Measurements from ENCODE around the gene NPR2. TPM values are rescaled to one million over a fixed set of nuclear protein-coding genes. Genes with fewer than 3 reads are reported as not detected.

NPR2 gene
- total and polyA plus RNA-seq, 2 donors (not counting 3 experiments of a cell fraction or from before 2014, with no cell fraction given): 16.4 to 25.6 TPM

GRCh38 chr9:35841645-35841900 lies 50.2 kb downstream of the NPR2 start:
- Histone ChIP-seq H3K79me2 (ENCODE audit: control insufficient read depth, insufficient read depth, low read length) (no peaks in the 10 kb centered on the region), H3K9me1 (replicated peaks; ENCODE audit: control insufficient read depth, extremely low read depth, insufficient read depth, low read length) (no peaks in the 10 kb centered on the region), H3K4me3 (replicated peaks in 1 of 3; ENCODE audit: insufficient read depth in 1 of 3, low read depth in 1 of 3, low read length in 3 of 3) (no peak overlapping the region), H4K20me1 (replicated peaks; ENCODE audit: control insufficient read depth, extremely low read depth, insufficient read depth, low read length) (no peaks in the 10 kb centered on the region), H3K9me3 (replicated peaks; ENCODE audit: control insufficient read depth, insufficient read depth, low read length) (no peaks in the 10 kb centered on the region), H3K27me3 (ENCODE audit: control insufficient read depth in 2 of 2, insufficient read depth in 2 of 2, low read length in 2 of 2) (peaks cover 0 to 18% of the 10 kb centered on the region in 2 experiments), H2AFZ (ENCODE audit: low read depth, low read length) (no peak overlapping the region), H3K9ac (replicated peaks; ENCODE audit: extremely low read depth, insufficient read depth, low read length) (no peak overlapping the region), H3K27ac (ENCODE audit: insufficient read depth, low read depth, low read length) (no peak overlapping the region), H3K4me2 (ENCODE audit: insufficient read depth, low read length) (no peak overlapping the region), H3K4me1 (ENCODE audit: control insufficient read depth, extremely low read depth, insufficient read depth, low read length) (peaks cover 16% of the 10 kb centered on the region), H3K36me3 (ENCODE audit: control insufficient read depth in 2 of 2, extremely low read depth in 1 of 2, insufficient read depth in 2 of 2, low read length in 2 of 2) (no peaks in the 10 kb centered on the region)
- no peak for DNase-seq (ENCODE audit: low read depth, low spot score)
- dilution Hi-C loops (cut with MboI; ENCODE audit: extremely low pct_ligation_motif_present, low sequenced_read_pairs): no loop called here
- intact Hi-C loops (cut with micrococcal nuclease): no loop called here
- ChIA-PET CTCF (interaction anchor here (0.7 to 2.7 kb wide), 4 partner anchors 12 to 41 kb away, joined by 3 to 10 read pairs (median 6); partner anchors contain the start of gene TMEM8B), POLR2A (no interaction called here)
- TF ChIP-seq, protein P1, sequence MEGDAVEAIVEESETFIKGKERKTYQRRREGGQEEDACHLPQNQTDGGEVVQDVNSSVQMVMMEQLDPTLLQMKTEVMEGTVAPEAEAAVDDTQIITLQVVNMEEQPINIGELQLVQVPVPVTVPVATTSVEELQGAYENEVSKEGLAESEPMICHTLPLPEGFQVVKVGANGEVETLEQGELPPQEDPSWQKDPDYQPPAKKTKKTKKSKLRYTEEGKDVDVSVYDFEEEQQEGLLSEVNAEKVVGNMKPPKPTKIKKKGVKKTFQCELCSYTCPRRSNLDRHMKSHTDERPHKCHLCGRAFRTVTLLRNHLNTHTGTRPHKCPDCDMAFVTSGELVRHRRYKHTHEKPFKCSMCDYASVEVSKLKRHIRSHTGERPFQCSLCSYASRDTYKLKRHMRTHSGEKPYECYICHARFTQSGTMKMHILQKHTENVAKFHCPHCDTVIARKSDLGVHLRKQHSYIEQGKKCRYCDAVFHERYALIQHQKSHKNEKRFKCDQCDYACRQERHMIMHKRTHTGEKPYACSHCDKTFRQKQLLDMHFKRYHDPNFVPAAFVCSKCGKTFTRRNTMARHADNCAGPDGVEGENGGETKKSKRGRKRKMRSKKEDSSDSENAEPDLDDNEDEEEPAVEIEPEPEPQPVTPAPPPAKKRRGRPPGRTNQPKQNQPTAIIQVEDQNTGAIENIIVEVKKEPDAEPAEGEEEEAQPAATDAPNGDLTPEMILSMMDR (IDR thresholded peaks at IDR 0.05; ENCODE audit: extremely low read depth in 1 of 2, insufficient read depth in 1 of 2, low read depth in 1 of 2, low read length in 2 of 2): no peak
- TF ChIP-seq EZH2 (IDR thresholded peaks at IDR 0.05; ENCODE audit: borderline replicate concordance, low read depth, low read length, severe bottlenecking): no peak
- TF ChIP-seq JUN (IDR thresholded peaks at IDR 0.05; ENCODE audit: borderline replicate concordance, insufficient read depth, insufficient read length, low read depth): no peak
- no peak for TF ChIP-seq POLR2AphosphoS5 (IDR thresholded peaks at IDR 0.05; ENCODE audit: insufficient read depth, low read depth, low read length)
- no peak for TF ChIP-seq MAX (IDR thresholded peaks at IDR 0.05; ENCODE audit: insufficient read depth, insufficient read length)
- no peak for TF ChIP-seq MYC (IDR thresholded peaks at IDR 0.05; ENCODE audit: low read depth, low read length)
- no peak for TF ChIP-seq GATA2 (IDR thresholded peaks at IDR 0.05; ENCODE audit: insufficient read depth, insufficient read length, low read depth, low read length)
- BruUV-seq (replicated peaks): no TSS peak
- no peak for FAIRE-seq
